K562 (cell line): ENCODE measurements around the gene KRT72. TPM values are rescaled to one million over a fixed set of nuclear protein-coding genes. Genes with fewer than 3 reads are reported as not detected.

Source experiments
- ATAC-seq: fragments of 200-7000 bp; cut with Tn5 transposase; 3 replicates; pipeline ENCODE4 v1.9.1; 2020; ENCODE audit warnings: moderate library complexity
- BruUV-seq: library from RNA; stranded (reverse); fragments of 400-500 nt; replicated peaks from 2 replicates; lab custom pipeline; 2021; lab: Mats Ljungman, UMichigan
- CTCF ChIA-PET: fragments of 300-600 bp; formaldehyde crosslinking; extraction: SDS; loops from one replicate; lab custom pipeline; 2021; ENCODE audit warnings: low intra/inter-chr PET ratio; lab: Yijun Ruan, JAX
- POLR2A ChIA-PET: fragments of 300-600, 350-650 bp; sonication (Branson Sonifier 250); formaldehyde crosslinking; extraction: SDS; loops from one replicate; lab custom pipeline; 2021; ENCODE audit warnings: antibody characterized with exemption, inconsistent platforms; lab: Yijun Ruan, JAX
- DNase-seq, 4 experiments: peaks; one replicate each; pipeline versions ENCODE4 v3.0.0 to v3.0.0-alpha.2; 2011 to 2018; ENCODE audit warnings: low spot score in 3 of 4, mixed read lengths in 3 of 4; ENCODE audit errors: extremely low read depth in 1 of 4
- FAIRE-seq: peaks from 2 replicates; lab custom pipeline; 2011; peaks lifted over from hg19 to GRCh38; lab: Jason Lieb, UNC
- H2AFZ ChIP-seq: 2 replicates; pipeline ENCODE4 v1.6.0; 2011; ENCODE audit warnings: low read depth, low read length, control low read depth, inconsistent platforms
- H3K27ac ChIP-seq: fragments of 200-600 bp; 3 replicates; pipeline ENCODE4 v1.8.0; 2011; ENCODE audit warnings: low read depth, mild to moderate bottlenecking, control low read depth, inconsistent platforms, low read length, moderate library complexity, mixed read lengths; ENCODE audit errors: extremely low read depth
- H3K27me3 ChIP-seq, 2 experiments: fragments of 300-600 bp in 1 of 2; 2 replicates in 1 of 2; 3 replicates in 1 of 2; pipeline versions ENCODE4 v1.6.0 to v1.8.0; 2011; ENCODE audit warnings: inconsistent platforms in 2 of 2, low read length in 2 of 2, mild to moderate bottlenecking in 1 of 2, mixed read lengths in 1 of 2, moderate library complexity in 1 of 2; ENCODE audit not compliant: control insufficient read depth in 2 of 2, insufficient read depth in 2 of 2
- H3K36me3 ChIP-seq: fragments of 300-600 bp; 3 replicates; pipeline ENCODE4 v1.8.0; 2011; ENCODE audit warnings: mild to moderate bottlenecking, low read length, inconsistent platforms; ENCODE audit not compliant: control insufficient read depth, insufficient read depth
- H3K4me1 ChIP-seq, 2 experiments: fragments of 200-600 bp in 1 of 2; replicated peaks in 1 of 2; 2 replicates in 1 of 2; 3 replicates in 1 of 2; pipeline versions ENCODE4 v1.5.1 to v1.8.0; 2011; ENCODE audit warnings: inconsistent platforms in 2 of 2, low read length in 2 of 2, mild to moderate bottlenecking in 1 of 2, mixed read lengths in 1 of 2, moderate library complexity in 1 of 2; ENCODE audit not compliant: control insufficient read depth in 2 of 2, insufficient read depth in 2 of 2
- H3K4me2 ChIP-seq: 2 replicates; pipeline ENCODE4 v1.6.1; 2011; ENCODE audit warnings: low read length, control low read depth, inconsistent platforms, mixed read lengths; ENCODE audit not compliant: insufficient read depth
- H3K4me3 ChIP-seq: fragments of 200-600 bp; sonication (generic), shearing (Covaris generic); 2 replicates; pipeline ENCODE4 v1.5.1; 2016; ENCODE audit warnings: control low read depth, inconsistent platforms
- H3K79me2 ChIP-seq: fragments of 200-600 bp; 3 replicates; pipeline ENCODE4 v1.8.0; 2011; ENCODE audit warnings: low read length, inconsistent platforms; ENCODE audit not compliant: control insufficient read depth, insufficient read depth
- H3K9ac ChIP-seq, 2 experiments: 2 replicates each; pipeline versions ENCODE4 v1.6.0 to v1.6.1; 2011; ENCODE audit warnings: low read depth in 2 of 2, low read length in 2 of 2, control low read depth in 1 of 2, inconsistent platforms in 1 of 2, mild to moderate bottlenecking in 1 of 2, mixed read lengths in 1 of 2; ENCODE audit not compliant: insufficient read depth in 1 of 2
- H3K9me1 ChIP-seq: one replicate; pipeline ENCODE4 v1.6.0; 2011; ENCODE audit warnings: inconsistent platforms, mild to moderate bottlenecking, low read length, moderate library complexity; ENCODE audit not compliant: control insufficient read depth, insufficient read depth
- H3K9me3 ChIP-seq: replicated peaks from 2 replicates; pipeline ENCODE4 v1.5.1; 2011; ENCODE audit warnings: low read depth, low read length, inconsistent platforms; ENCODE audit not compliant: control insufficient read depth, insufficient read depth
- H4K20me1 ChIP-seq: replicated peaks from 2 replicates; pipeline ENCODE4 v1.6.1; 2011; ENCODE audit warnings: low read length, inconsistent platforms, mixed read lengths; ENCODE audit not compliant: control insufficient read depth, insufficient read depth
- CBFA2T3 ChIP-seq: fragments of 450-650 bp; IDR thresholded peaks from 2 replicates; pipeline ENCODE4 v1.6.1; 2017
- EWSR1 ChIP-seq: fragments of 450-650 bp; IDR thresholded peaks from 2 replicates; pipeline ENCODE4 v1.6.1; 2018; ENCODE audit warnings: borderline replicate concordance, mild to moderate bottlenecking, low read depth, moderate library complexity; ENCODE audit not compliant: partially characterized antibody
- FOSL1 ChIP-seq: fragments of 200-800 bp; sonication (Bioruptor generic); conservative IDR thresholded peaks from 2 replicates; pipeline ENCODE4 v1.6.1; 2016; ENCODE audit warnings: missing genetic modification characterization, missing compliant biosample characterization
- FOXA3 ChIP-seq, 2 experiments: fragments of 450-650 bp in 1 of 2; sonication (generic) in 1 of 2; formaldehyde crosslinking; IDR thresholded peaks in 1 of 2; conservative IDR thresholded peaks in 1 of 2; 2 replicates each; pipeline versions ENCODE4 v1.4.0 to v1.8.0; 2020 to 2022; ENCODE audit warnings: mild to moderate bottlenecking in 2 of 2, missing genetic modification reagents in 1 of 2
- KDM4B ChIP-seq, 2 experiments: fragments of 450-650 bp in 1 of 2; sonication (generic) in 1 of 2; IDR thresholded peaks; 2 replicates each; pipeline ENCODE4 v1.6.1; 2016 to 2017; ENCODE audit warnings: borderline replicate concordance in 2 of 2, antibody characterized with exemption in 1 of 2, low read depth in 1 of 2, mild to moderate bottlenecking in 1 of 2
- MTF1 ChIP-seq: fragments of 250-450 bp; sonication (Bioruptor Pico); IDR thresholded peaks from 2 replicates; pipeline ENCODE4 v1.9.0; 2021; ENCODE audit warnings: moderate library complexity, mild to moderate bottlenecking, inconsistent platforms, borderline replicate concordance
- NEUROD1 ChIP-seq: fragments of 150-350 bp; IDR thresholded peaks from 2 replicates; pipeline ENCODE4 v1.6.1; 2014; ENCODE audit warnings: borderline replicate concordance, low read length, low read depth; ENCODE audit not compliant: partially characterized antibody
- POLR2AphosphoS5 ChIP-seq: IDR thresholded peaks from 2 replicates; pipeline ENCODE4 v1.6.1; 2011; ENCODE audit warnings: mild to moderate bottlenecking, low read depth, low read length, moderate library complexity; ENCODE audit not compliant: control insufficient read depth, insufficient read depth
- POLR2B ChIP-seq: fragments of 450-650 bp; IDR thresholded peaks from 2 replicates; pipeline ENCODE4 v1.6.1; 2018; ENCODE audit warnings: low read depth; ENCODE audit not compliant: partially characterized antibody
- SETDB1 ChIP-seq: IDR thresholded peaks from one replicate; pipeline ENCODE4 v1.6.1; 2012; ENCODE audit warnings: low read length, control low read depth, inconsistent platforms
- SRF ChIP-seq, 2 experiments: fragments of 250-450, 450-650 bp in 1 of 2; sonication (Bioruptor Pico) in 1 of 2; sonication (generic) in 1 of 2; formaldehyde crosslinking; IDR thresholded peaks; 2 replicates each; pipeline versions ENCODE4 v1.5.0 to v1.5.1; 2020 to 2022; ENCODE audit warnings: mild to moderate bottlenecking in 1 of 2, missing genetic modification reagents in 1 of 2
- SRSF3 ChIP-seq: fragments of 200-400 bp; formaldehyde crosslinking; IDR thresholded peaks from 2 replicates; pipeline ENCODE4 v1.6.1; 2016; ENCODE audit warnings: mild to moderate bottlenecking, low read length, moderate library complexity; ENCODE audit not compliant: insufficient read depth
- TCF7L2 ChIP-seq: fragments of 150-350 bp; IDR thresholded peaks from 2 replicates; pipeline ENCODE4 v1.6.1; 2016; ENCODE audit warnings: low read depth, mild to moderate bottlenecking, low read length, moderate library complexity
- ZKSCAN3 ChIP-seq: fragments of 250-450 bp; sonication (Bioruptor Pico); IDR thresholded peaks from 2 replicates; pipeline ENCODE4 v1.4.0; 2020
- WGBS: fragments of 100-300 bp; shearing (Covaris generic); methylation state at CpG from one replicate; pipeline ENCODE4 v1.1.6; 2016; ENCODE audit warnings: low coverage, mixed read lengths; ENCODE audit not compliant: insufficient coverage; ENCODE audit errors: missing lambda C conversion rate; 5-methylcytosine and 5-hydroxymethylcytosine counted together
- in situ Hi-C: fragments of 300-500 bp; cut with MboI; formaldehyde crosslinking; loops from 4 replicates; pipeline ENCODE4 v1.15.0; 2018; ENCODE audit warnings: inconsistent platforms, mixed read lengths
- intact Hi-C: fragments of 100-400 bp; cut with micrococcal nuclease; formaldehyde crosslinking; loops from 2 replicates; pipeline ENCODE4 v1.14.2; 2022
- polyA plus RNA-seq, 8 experiments: library from polyadenylated mRNA; depleted of rRNA in 4 of 8; stranded (reverse) in 5 of 8; unstranded in 3 of 8; fragments of >200 nt; fragmentation: Nextera tagmentation in 2 of 8; fragmentation: Illumina TruSeq in 1 of 8; extraction: Ambion mirVana in 2 of 8; extraction: Trizol in 1 of 8; gene quantifications; 2 replicates each; pipeline versions ENCODE4 v1.2.1 to v1.2.3, GENCODE V29; 2011 to 2014; ENCODE audit warnings: inconsistent platforms in 1 of 8, missing spikeins in 1 of 8
- total RNA-seq, 7 experiments: library from RNA; depleted of rRNA in 6 of 7; stranded (reverse); fragments of >200 nt in 6 of 7; fragmentation: Illumina TruSeq in 2 of 7; extraction: Trizol in 2 of 7; gene quantifications; 2 replicates each; pipeline versions ENCODE4 v1.2.1 to v1.2.3, GENCODE V29; 2011 to 2021; ENCODE audit warnings: low replicate concordance in 1 of 7

Gene KRT72
- total and polyA plus RNA-seq, 9 of the 15 experiments (the other 6 are each of a cell fraction or from before 2014, with no cell fraction given) = not detected

GRCh38 chr12:52590021-52590420 is 11.2 kb downstream of the KRT72 start:
- Histone ChIP-seq H3K27me3 (peaks cover 9 to 29% of the 10 kb centered on the region in 2 experiments; a peak in 4 of 5 replicates), H3K4me1 (peaks cover 0 to 6% of the 10 kb centered on the region in 2 experiments; a peak in 1 of 5 replicates), H3K4me2 (no peak overlapping the region), H3K27ac (no peak overlapping the region), H3K36me3 (no peaks in the 10 kb centered on the region), H3K9ac (no peak overlapping the region), H3K79me2 (no peaks in the 10 kb centered on the region), H3K9me3 (no peaks in the 10 kb centered on the region), H3K9me1 (no peaks in the 10 kb centered on the region), H4K20me1 (no peaks in the 10 kb centered on the region), H2AFZ (no peak overlapping the region), H3K4me3 (no peak overlapping the region)
- no peak for FAIRE-seq
- ChIA-PET POLR2A (interaction anchor here (0.7 kb wide), 1 partner anchor 1672 kb away, joined by 4 read pairs; no protein-coding TSS in a partner anchor), CTCF (no interaction called here)
- in situ Hi-C loops = no loop called here
- no peak for DNase-seq
- intact Hi-C loops = no loop called here
- BruUV-seq = no TSS peak
- TF ChIP-seq EWSR1 = no peak
- TF ChIP-seq POLR2AphosphoS5 = no peak
- TF ChIP-seq SRSF3 = no peak
- no peak for TF ChIP-seq POLR2B
- TF ChIP-seq KDM4B (IDR thresholded peaks at IDR 0.05; ENCODE audit: borderline replicate concordance in 2 of 2, low read depth in 1 of 2) = no peak
- TF ChIP-seq SRF (CRISPR knock-in tag; IDR thresholded peaks at IDR 0.05) = no peak
- TF ChIP-seq ZKSCAN3 (CRISPR knock-in tag) = no peak
- TF ChIP-seq TCF7L2 = no peak
- no peak for TF ChIP-seq NEUROD1
- no peak for TF ChIP-seq FOXA3 (CRISPR knock-in tag; conservative IDR thresholded peaks at IDR 0.05 in 1 of 2, IDR thresholded peaks at IDR 0.05 in 1 of 2)
- TF ChIP-seq CBFA2T3 = no peak
- TF ChIP-seq FOSL1 (tag) = no peak
- no peak for TF ChIP-seq SETDB1
- no peak for TF ChIP-seq MTF1
- 19% methylated on average over 6 of the region's 6 CpGs for WGBS
- ATAC-seq = no peak
